Liver (tissue), 9 donors: ENCODE results near the gene PREPL. TPM values are rescaled to one million over a fixed set of nuclear protein-coding genes. Genes with fewer than 3 reads are reported as not detected.

Experiments used
- DNase-seq: peaks from one replicate; pipeline ENCODE4 v3.0.0-alpha.2; 2017; ENCODE audit warnings: low spot score
- H3K27ac ChIP-seq, 2 donors: one replicate each; pipeline ENCODE4 v1.7.0; 2013; ENCODE audit warnings: inconsistent platforms in 2 of 2, low read length in 2 of 2, control low read depth in 1 of 2, low read depth in 1 of 2, mild to moderate bottlenecking in 1 of 2
- H3K27me3 ChIP-seq, 4 donors: one replicate each; pipeline versions ENCODE4 v1.6.1 to v1.7.0; 2013; ENCODE audit warnings: low read length in 3 of 4, inconsistent platforms in 1 of 4, mild to moderate bottlenecking in 1 of 4, moderate library complexity in 1 of 4; ENCODE audit not compliant: control insufficient read depth in 4 of 4, insufficient read depth in 4 of 4
- H3K36me3 ChIP-seq, 4 donors: one replicate each; pipeline versions ENCODE4 v1.6.1 to v1.7.0; 2013; ENCODE audit warnings: low read length in 3 of 4, mild to moderate bottlenecking in 3 of 4, low read depth in 1 of 4, moderate library complexity in 1 of 4; ENCODE audit not compliant: control insufficient read depth in 4 of 4, insufficient read depth in 3 of 4
- H3K4me1 ChIP-seq, 4 donors: one replicate each; pipeline versions ENCODE4 v1.6.1 to v1.7.0; 2013; ENCODE audit warnings: low read length in 3 of 4, mild to moderate bottlenecking in 3 of 4, moderate library complexity in 1 of 4; ENCODE audit not compliant: control insufficient read depth in 4 of 4, insufficient read depth in 4 of 4
- H3K4me3 ChIP-seq, 3 donors: one replicate each; pipeline versions ENCODE4 v1.6.1 to v1.7.0; 2013; ENCODE audit warnings: low read length in 3 of 3, control low read depth in 1 of 3, low read depth in 1 of 3, mild to moderate bottlenecking in 1 of 3
- H3K9ac ChIP-seq, 2 donors: one replicate each; pipeline ENCODE4 v1.7.0; 2013; ENCODE audit warnings: low read length in 2 of 2, mild to moderate bottlenecking in 2 of 2, moderate library complexity in 2 of 2, control low read depth in 1 of 2, low read depth in 1 of 2
- H3K9me3 ChIP-seq, 4 donors: one replicate each; pipeline versions ENCODE4 v1.6.1 to v1.7.0; 2013; ENCODE audit warnings: low read length in 3 of 4; ENCODE audit not compliant: control insufficient read depth in 4 of 4
- ATF3 ChIP-seq: IDR thresholded peaks from 2 replicates; pipeline ENCODE4 v1.6.1; 2016; ENCODE audit warnings: antibody characterized with exemption
- CTCF ChIP-seq: fragments of 150-350 bp; IDR thresholded peaks from 2 replicates; pipeline ENCODE4 v1.5.1; 2017; ENCODE audit warnings: improper control_type of control experiment, low read depth, low read length; ENCODE audit not compliant: missing input control
- FOXA1 ChIP-seq: IDR thresholded peaks from 2 replicates; pipeline ENCODE4 v1.6.1; 2016; ENCODE audit warnings: antibody characterized with exemption
- FOXA2 ChIP-seq: IDR thresholded peaks from 2 replicates; pipeline ENCODE4 v1.6.1; 2016; ENCODE audit warnings: antibody characterized with exemption
- GABPA ChIP-seq, 2 donors: IDR thresholded peaks in 1 of 2; conservative IDR thresholded peaks in 1 of 2; 2 replicates each; pipeline ENCODE4 v1.6.1; 2016; ENCODE audit warnings: antibody characterized with exemption in 2 of 2, mild to moderate bottlenecking in 1 of 2, moderate library complexity in 1 of 2
- JUND ChIP-seq, 2 donors: IDR thresholded peaks; 2 replicates each; pipeline ENCODE4 v1.6.1; 2016; ENCODE audit warnings: antibody characterized with exemption in 2 of 2
- MAX ChIP-seq: IDR thresholded peaks from 2 replicates; pipeline ENCODE4 v1.6.1; 2016; ENCODE audit warnings: antibody characterized with exemption
- NR2F2 ChIP-seq: IDR thresholded peaks from 2 replicates; pipeline ENCODE4 v1.6.1; 2016; ENCODE audit warnings: antibody characterized with exemption
- RAD21 ChIP-seq, 2 donors: IDR thresholded peaks; 2 replicates each; pipeline ENCODE4 v1.6.1; 2016; ENCODE audit warnings: antibody characterized with exemption in 2 of 2, mild to moderate bottlenecking in 2 of 2
- REST ChIP-seq: IDR thresholded peaks from 2 replicates; pipeline ENCODE4 v1.6.1; 2016; ENCODE audit warnings: antibody characterized with exemption, mild to moderate bottlenecking
- RXRA ChIP-seq, 2 donors: IDR thresholded peaks; 2 replicates each; pipeline ENCODE4 v1.6.1; 2017 to 2018; ENCODE audit warnings: antibody characterized with exemption in 2 of 2, mild to moderate bottlenecking in 1 of 2
- SP1 ChIP-seq: IDR thresholded peaks from 2 replicates; pipeline ENCODE4 v1.6.1; 2018; ENCODE audit warnings: antibody characterized with exemption, mild to moderate bottlenecking
- TAF1 ChIP-seq: conservative IDR thresholded peaks from 2 replicates; pipeline ENCODE4 v1.6.1; 2016; ENCODE audit warnings: antibody characterized with exemption, mild to moderate bottlenecking
- YY1 ChIP-seq: IDR thresholded peaks from 2 replicates; pipeline ENCODE4 v1.6.1; 2016; ENCODE audit warnings: antibody characterized with exemption, mild to moderate bottlenecking
- ZBTB33 ChIP-seq: IDR thresholded peaks from 2 replicates; pipeline ENCODE4 v1.6.1; 2016; ENCODE audit warnings: antibody characterized with exemption
- WGBS: extraction: QIAGEN DNeasy Blood & Tissue Kit; methylation state at CpG from one replicate; pipeline ENCODE4 v1.1.7; 2013; 5-methylcytosine and 5-hydroxymethylcytosine counted together
- polyA plus RNA-seq, 2 donors: library from polyadenylated mRNA; stranded (reverse) in 1 of 2; unstranded in 1 of 2; fragments of 200-250 nt in 1 of 2; fragments of >200 nt in 1 of 2; fragmentation: Nextera tagmentation in 1 of 2; extraction: Ambion mirVana in 1 of 2; gene quantifications; one replicate each; pipeline versions ENCODE4 v1.2.1 to v1.2.3, GENCODE V29; 2013 to 2015
- total RNA-seq, 2 donors: library from RNA; depleted of rRNA; stranded (reverse); fragments of >200 nt; gene quantifications; one replicate each; pipeline ENCODE4 v1.2.3, GENCODE V29; 2014
- donor health status: healthy.
- donor health status: healthy.
- donor health status: healthy.
- donor health status: healthy.
- donor health status: healthy.

The PREPL gene
- total and polyA plus RNA-seq, 4 donors: 7.9 to 18.8 (median 11.7) TPM

GRCh38 chr2:44280869-44281268 is 80.4 kb downstream of the PREPL start:
- no peak overlapping the region for H3K9ac ChIP-seq
- no peak overlapping the region for H3K4me3 ChIP-seq
- TF ChIP-seq JUND (IDR thresholded peaks at IDR 0.05): no peak
- no peak for TF ChIP-seq CTCF
- no peak for TF ChIP-seq YY1
- TF ChIP-seq FOXA2: no peak
- TF ChIP-seq TAF1: no peak
- no peak for TF ChIP-seq RXRA (IDR thresholded peaks at IDR 0.05)
- no peak for TF ChIP-seq GABPA (IDR thresholded peaks at IDR 0.05 in 1 of 2, conservative IDR thresholded peaks at IDR 0.05 in 1 of 2)
- TF ChIP-seq MAX: no peak
- no peak for TF ChIP-seq RAD21 (IDR thresholded peaks at IDR 0.05)
- TF ChIP-seq NR2F2: no peak
- no peak for TF ChIP-seq ZBTB33
- TF ChIP-seq FOXA1: no peak
- no peak for TF ChIP-seq ATF3
- 83% methylated on average over 1 of the region's 1 CpG for WGBS
- H3K27ac ChIP-seq: no peak overlapping the region
- H3K4me1 ChIP-seq: peaks cover 0 to 20% (median 9%) of the 10 kb centered on the region in 4 donors
- no peak for DNase-seq
- no peaks in the 10 kb centered on the region for H3K36me3 ChIP-seq
- no peaks in the 10 kb centered on the region for H3K27me3 ChIP-seq
- H3K9me3 ChIP-seq: no peaks in the 10 kb centered on the region

- no peak for DNase-seq
- Histone ChIP-seq H3K9me3 (no peaks in the 10 kb centered on the region), H3K4me3 (no peak overlapping the region), H3K27ac (no peak overlapping the region), H3K36me3 (no peaks in the 10 kb centered on the region), H3K4me1 (peaks cover 0 to 23% (median 8%) of the 10 kb centered on the region in 4 donors), H3K9ac (no peak overlapping the region), H3K27me3 (no peaks in the 10 kb centered on the region)
- TF ChIP-seq RXRA (IDR thresholded peaks at IDR 0.05) (no peak), ATF3 (no peak), TAF1 (no peak), YY1 (no peak), RAD21 (IDR thresholded peaks at IDR 0.05) (no peak), REST (no peak), GABPA (IDR thresholded peaks at IDR 0.05 in 1 of 2, conservative IDR thresholded peaks at IDR 0.05 in 1 of 2) (no peak), FOXA1 (no peak), NR2F2 (no peak), ZBTB33 (no peak), SP1 (no peak)
- WGBS: 63% methylated on average over 1 of the region's 1 CpG
These were observed 83.8 kb downstream of the PREPL start for GRCh38 chr2:44277541-44277940.
